Activated CD4-positive, alpha-beta T cell treated with anti-CD3 and anti-CD28 coated beads, Interleukin-2, Interleukin-4, amounts not matched to agents 100 ng/mL and 50 ng/mL, durations not matched to agents 16 hours and 8 hours (primary cell): ENCODE results near the gene MAN1C1.

Experiments
- DNase-seq: peaks from one replicate; pipeline ENCODE4 v3.0.0-alpha.2; 2020; ENCODE audit warnings: low spot score

Gene MAN1C1

DNA sequence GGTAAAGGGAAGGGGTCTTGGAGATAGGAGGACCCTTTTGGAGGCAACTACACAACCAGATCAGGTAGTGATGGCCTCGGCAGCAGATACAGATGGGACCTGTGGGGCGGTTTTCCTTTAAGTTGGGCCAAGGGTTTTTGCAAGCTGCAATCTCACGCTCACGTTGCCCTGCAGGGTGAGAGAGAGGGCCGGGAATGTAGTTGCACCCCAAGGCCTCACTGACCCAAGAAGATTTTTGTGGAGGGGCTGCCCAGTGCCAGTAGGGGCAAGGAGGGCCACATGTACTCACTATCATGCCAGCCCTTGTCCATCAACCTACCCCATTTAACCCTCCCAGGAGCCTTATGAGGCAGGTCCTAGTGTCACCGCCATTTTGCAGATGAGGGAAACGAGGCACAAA, 125.7 kb downstream of the MAN1C1 start:
- DNase-seq = no peak

DNA sequence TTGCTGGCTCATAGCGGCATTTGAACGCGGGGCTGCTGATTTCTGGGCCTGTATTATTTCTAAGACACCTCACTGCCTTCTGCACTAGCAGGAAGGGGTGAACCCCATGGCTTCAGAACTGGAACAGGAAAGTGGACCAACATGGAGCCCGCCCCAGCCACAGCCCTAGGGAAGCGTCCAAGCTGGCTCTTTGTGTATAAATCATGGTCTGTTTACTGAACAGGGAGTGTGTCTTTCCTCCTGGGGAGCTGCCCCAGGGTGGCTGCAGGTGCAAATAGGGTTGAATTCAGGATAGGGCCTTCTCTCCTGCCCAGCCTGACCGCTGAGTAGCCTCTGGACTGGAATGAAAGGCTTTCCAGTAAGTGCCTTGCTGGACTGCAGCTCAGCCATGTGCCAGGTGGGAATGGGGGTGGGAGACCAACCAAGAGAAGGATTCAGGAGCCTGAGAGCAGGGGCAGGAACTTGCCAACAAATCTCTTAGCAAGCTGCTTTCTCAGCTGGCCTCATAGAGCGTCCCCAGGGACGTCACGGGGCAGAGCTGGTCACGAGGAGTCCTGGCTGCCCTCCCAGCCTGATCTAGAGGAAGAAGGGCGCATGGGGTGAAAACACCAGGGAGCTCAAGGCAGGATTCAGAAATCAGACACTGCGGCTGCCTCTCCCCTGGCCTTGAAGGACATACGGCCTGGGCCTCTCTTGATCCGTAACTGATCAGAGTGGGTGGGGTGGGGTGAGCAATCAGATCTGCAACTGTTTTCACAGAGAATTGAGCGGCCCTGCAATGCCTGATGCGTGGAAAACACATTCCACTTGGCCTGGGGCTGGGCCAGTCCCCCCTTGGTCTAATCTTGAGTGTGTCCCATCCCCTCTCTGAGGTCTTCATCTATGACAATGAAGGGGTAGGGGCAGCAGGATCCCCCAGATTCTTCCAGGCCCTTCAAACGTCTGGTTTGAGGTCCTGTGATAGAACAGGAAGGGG, 126.9 kb downstream of the MAN1C1 start:
- no peak for DNase-seq

DNA sequence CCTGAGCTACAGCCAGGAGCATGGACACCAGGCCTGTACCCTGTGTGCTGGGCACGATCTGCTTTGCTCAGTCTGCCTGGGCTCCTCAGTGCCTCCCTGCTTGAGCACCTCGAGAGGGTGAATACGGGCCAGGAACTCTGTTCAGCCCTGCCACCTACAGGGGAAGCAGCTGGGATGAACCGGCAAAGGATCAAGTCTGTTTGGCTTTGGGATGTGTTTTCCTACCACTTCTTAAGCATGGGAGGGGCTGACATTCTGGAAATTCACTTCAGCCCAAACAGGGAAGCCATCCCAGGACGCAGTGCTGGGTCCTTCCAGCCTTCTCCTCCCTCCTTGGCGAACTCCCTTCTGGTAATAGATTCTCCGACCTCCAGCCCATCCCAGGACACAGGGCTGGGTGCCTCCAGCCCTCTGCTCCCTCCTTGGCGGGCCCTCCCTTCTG, 127.6 kb downstream of the MAN1C1 start:
- DNase-seq = no peak

DNA sequence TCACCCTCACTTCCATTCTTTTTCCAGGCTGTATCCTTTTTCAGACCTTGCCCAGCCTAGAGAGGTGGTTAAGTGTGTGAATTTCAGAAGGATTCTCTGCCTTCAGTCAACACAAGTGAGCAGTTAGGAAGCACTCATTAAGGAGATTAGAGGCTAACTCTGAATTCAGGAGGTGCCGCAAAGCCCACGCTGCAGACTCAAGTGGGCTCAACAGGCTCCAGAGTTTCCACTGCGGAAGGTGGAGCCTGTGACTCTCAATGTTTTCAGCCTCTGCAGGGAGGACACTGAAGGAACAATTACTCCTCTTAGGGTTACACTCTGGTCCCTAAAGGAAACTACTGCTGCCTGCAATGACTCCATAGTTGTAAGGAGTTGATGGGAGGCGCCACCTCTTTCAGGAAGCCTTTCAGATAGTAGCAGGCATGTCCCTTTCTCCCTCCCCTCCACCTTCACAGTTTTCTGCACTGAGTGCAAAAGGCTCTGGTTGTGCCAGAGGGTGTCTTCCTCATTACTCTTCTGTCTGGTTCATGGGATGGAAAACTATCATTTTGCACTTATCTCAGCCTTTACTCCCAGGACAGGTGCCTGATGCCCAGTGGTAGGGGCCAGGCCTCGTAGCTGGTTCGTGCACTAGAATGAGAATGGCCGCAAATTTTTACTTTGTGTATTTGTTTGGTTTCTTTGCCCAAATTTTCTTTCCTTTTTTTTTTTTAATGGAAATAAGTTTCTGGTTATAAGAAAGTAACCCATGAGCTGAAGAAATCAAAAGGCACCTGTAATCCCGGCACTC, 128.2 kb downstream of the MAN1C1 start:
- DNase-seq = no peak

DNA sequence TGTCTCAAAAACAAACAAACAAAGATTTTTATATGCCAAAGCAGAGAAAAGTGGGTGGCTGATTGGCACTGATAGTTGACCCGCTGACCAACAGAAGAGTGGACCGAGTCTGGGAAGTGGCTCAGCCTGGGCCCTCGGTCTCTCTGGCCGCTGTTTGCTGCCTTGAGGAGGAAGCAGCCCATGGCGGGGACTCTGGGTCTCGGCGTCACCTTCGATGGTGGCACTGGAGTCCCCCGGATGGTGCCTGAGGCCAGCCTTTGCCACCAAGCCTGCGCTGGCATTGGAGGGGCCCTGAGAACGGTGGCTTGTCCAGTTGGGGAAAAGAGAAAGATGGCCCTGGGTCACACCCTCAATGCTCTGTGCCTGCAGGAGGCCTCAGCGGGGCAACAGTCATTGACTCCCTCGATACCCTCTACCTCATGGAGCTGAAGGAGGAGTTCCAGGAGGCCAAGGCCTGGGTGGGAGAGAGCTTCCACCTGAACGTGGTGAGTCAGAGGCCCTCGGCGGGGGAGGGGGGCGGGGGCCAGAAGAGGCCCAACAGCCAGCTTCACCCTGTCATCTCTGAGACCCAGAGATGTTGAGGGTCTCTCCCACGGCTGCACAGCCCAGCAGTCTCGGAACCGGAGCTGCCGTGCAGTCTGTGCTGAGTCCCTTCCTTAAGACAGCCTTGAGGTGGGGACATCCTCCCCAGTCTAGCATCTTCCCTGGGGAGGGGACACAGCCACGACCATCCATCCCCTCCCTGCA, 129.9 kb downstream of the MAN1C1 start:
- DNase-seq = no peak

DNA sequence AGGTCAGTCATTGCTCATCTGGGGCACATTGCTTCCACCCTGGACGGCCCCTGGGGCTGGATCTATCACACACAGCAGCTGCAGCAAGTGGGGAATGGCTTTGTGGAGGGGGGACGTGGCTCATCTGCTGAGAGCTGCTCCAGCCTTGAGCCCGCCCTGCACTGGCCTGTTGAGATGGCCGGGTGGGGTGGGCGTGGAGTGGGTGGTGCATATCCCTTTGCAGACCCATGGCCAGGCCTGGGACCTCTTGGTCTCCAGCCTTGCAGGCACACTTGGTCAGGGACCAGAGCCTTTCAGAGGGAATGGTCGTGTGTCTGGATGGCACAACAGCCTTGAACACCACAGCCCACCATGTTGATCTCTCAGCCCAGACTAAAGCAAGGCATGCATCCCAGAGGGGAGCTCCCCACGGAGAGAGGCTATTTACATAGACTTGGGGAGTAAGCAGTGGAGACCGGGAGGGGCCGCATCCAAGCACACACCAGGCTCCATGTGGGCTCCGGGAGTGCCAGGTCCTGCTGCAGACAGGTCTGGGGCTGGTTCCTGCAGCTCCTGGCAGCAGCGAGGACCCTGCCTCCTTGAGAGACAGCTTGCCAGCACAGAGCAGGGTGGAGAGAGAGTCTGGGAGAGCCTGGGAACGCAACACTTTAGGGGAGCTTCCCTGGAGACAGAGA, 130.6 kb downstream of the MAN1C1 start:
- DNase-seq = no peak

DNA sequence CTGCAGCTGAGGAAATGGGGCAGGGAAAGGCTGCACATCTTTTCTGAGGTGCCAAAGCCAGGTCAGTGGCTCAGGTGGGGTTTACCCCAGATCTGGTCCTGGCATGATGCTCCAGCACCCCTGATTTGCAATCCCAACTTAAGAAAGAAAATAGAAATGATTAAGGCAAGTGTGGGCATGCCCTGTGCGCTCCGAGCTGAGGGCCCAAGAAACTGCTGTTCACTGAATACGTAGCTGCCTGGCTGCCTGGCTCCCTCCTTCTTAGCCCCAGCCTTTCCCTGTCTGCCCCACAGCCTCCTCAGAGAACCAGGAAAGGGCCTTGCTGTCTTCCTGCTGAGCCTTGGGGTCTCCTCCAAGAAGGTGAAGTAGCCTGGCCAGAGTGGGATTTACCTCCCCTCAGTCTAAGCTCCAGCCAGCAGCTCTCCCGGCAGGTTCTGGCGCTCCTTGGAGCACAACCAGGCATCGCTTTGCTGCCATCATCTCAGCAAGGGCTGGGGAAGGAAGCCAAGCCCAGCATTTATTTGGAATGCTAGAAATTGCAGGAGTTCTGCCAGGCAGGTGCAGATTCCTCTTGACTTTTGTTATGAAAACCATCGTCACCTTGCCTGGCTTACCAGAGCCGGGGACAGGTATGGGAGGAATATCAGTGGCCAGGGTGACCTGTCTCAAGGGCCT, 132.1 kb downstream of the MAN1C1 start:
- DNase-seq = no peak

DNA sequence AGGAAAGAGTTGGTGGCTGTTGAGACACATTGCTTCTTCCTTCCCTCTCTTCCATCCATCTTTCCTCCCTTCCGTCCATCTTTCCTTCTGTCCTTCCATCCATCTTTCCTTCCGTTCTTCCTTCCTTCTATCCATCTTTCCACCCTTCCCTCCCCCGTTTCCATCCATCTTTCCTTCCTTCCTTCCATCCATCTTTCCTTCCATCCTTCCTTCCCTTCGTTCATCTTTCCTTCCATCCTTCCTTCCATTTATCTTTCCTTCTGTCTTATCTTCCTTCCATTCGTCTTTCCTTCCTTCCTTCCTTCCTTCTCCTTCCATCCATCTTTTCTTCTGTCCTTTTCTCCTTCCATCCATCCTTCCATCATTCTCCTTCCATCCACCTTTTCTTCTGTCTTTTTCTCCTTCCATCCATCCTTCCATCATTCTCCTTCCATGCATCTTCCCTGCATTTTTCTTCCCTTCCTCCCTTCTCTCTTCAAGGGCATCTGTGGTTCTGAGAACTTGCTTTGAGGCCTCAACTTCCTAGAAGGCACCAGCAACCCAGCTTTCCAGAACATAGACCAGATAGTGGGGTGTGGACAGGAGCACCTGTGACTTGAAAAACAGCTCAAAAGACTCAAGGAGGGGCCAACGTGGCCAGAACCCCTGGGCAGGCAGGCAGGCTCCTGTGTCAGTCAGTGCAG, 134.5 kb downstream of the MAN1C1 start:
- no peak for DNase-seq

DNA sequence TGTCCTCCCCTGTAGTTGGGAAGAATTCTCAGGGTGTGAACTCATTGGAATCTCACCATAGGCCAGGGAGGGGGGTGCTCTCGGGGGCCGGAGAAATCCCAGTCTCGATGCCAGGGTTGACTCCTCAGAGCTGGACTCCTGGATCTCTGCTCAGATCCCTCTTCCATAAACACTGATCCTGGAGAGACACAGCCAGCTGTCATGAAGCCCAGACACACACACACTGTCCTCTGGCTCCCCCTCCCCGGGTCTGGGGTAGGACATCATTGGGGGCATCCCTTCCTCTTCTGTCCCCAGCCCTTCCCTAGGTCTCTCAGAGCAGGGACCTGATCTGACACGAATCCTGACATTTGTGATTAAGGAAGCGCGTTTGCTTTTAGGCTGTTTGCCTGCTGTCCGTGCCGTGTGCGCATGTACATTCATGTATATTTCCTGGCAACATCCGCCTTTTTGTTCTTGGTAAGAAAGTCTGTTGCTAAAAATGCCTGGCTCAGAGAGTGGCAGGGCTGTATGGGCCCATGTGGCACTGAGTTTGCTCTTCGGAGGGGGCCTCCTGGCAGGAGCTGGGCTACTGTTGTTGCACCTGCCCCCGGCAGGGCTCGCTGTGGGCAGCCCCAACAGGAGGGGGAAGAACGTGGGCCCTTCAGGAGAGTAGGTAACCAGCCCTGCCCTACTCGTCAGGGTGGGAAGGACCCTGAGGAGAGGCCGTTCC, 138.0 kb downstream of the MAN1C1 start:
- no peak for DNase-seq

DNA sequence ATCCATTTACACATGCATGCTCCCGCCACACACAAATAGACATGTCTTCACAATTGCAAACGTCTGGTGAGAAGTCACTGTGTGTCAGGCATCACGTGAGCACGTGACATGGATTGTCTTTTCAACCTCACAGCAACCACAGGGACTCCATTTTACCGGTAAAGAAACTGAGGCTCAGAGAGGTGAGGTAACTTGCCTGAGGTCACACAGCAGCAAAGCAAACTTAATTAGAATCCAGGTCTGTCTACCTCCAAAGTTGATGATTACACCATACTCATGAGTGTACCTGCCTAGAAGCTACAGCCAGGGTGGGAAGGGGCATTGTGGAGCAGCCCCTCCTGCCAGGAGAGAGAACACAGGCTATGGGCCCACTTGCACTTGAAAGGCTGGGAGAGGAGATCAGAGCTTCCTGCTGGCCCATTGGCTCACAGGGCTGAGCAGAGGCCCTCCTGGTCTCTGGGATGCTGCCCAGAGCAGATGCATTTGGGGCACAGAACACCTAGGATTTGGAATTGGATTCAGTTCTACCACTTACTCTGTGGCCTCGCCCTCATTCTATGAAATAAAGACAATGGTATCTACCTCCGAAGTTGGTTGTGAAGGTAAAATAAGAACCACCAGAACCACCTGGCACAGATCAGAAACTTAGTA, 139.0 kb downstream of the MAN1C1 start:
- no peak for DNase-seq

DNA sequence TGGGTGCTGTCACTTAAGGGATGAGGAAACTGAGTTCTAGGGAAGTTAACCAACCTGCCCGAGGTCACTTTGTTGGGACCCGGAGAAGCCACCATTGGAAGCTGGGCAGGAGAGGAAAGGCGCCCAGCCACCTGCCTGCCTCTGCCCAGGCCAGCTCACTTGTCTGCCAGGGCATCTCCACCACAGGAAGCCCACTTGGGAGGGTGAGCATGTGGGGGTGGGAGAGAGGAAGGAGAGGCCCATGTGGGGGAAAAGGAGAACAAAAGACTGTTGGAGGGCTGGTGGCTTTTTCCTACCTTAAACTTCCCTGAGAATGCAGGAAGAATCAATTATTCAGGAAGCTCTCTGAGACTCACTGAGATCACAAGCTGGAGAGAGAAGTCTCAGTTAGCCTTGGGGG, 139.6 kb downstream of the MAN1C1 start:
- no peak for DNase-seq

DNA sequence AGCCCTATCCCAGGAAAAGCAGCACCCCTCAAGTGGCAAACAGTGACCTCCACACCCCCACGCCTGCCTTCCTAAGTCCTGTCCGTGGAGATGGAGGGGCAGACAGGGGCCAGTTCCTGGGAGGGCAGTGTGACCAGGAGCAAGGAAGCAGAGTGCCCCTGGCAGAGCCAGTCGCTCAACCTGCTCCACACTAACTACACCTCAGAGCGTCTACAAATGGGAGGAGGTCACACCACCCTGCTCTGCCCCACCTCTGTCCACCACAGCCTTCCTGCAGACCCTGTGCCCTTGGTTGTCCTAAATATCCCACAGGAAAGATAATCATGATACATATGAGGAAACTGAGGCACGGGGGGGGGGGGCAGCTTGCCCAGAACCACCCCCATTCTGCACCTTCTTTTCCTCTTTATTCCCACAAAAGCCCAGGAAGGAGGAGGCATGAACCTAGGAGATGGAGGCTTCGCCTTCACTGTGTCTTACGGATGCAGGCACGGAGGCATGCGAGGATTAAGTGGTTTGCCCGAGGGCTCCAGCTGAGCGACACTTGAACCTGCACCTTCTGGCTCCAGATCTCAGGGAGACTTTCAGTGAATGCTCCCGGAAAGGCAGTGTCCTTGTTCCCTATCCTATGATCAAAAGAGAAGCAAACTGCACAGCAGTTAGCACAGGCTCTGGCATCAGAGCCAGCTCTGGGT, 140.7 kb downstream of the MAN1C1 start:
- no peak for DNase-seq

DNA sequence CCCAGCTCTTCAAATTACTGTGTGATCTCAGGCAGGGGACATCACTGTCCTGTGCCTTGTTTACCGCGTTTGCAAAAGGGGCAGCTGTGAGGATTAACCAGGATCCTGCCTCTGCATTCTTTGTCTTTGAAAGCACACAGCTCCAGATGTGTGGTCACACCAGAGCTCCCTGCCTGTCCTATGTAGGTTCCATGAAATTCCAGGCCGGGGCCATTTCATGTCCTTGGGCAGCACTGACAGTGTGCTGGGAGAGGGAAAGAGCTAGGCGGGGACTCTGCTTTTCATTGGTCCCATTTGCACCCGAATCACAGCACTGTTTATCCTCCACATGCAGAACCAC, 141.2 kb downstream of the MAN1C1 start:
- no peak for DNase-seq

DNA sequence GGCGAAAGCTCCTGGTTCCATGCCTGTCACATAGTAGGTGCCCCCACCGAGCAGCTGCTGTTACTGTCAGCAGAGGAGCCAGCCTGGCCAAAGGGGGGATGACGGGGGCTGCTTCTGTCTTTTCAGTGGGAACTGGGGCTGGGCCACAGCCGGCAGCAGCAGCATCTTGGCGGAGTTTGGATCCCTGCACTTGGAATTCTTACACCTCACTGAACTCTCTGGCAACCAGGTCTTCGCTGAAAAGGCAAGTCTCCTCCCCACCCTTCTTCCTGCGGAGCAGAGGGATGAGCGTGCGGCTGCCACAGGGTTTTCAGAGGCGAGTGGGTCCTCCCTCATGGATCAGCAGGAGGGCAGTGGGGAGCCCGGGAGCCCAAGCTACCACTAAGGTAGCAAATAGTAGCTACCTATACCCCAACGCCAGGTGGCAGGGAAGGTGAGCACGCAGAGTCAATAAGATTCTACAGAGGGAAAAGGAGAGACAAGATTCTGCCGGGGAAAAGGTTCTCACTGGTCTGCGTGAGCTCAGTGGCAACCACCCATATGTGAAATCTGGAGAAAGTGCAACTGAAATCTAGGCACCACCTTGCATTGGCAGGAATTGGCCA, 142.0 kb downstream of the MAN1C1 start:
- no peak for DNase-seq

DNA sequence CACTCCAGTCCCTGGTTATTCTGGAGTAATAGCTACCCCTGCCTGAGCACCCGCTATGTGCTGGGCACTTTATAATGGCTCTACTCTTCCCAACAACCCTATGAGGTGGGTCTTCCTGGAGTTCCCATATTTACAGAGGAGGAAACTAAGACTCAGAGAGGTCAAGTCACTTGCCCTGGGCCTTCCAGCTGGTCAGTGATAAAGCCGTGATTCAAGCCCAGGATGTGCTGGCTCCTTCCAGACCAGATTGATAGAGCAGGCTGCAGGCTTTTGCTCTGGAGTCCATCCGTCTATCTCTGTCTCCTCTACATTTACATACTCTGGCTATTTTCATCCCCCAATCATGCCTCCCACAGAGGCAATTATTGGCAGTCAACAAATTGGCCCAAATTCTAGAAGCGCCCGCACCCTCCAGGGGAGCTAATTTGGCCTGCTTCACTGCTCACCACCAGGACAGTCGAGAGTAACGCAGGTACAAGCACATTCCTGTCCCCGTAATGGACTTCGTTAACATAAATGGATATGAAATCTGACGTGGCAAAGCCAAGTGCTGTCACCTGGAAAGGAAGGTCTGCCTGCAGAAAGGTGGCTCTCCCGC, 143.6 kb downstream of the MAN1C1 start:
- DNase-seq = no peak

DNA sequence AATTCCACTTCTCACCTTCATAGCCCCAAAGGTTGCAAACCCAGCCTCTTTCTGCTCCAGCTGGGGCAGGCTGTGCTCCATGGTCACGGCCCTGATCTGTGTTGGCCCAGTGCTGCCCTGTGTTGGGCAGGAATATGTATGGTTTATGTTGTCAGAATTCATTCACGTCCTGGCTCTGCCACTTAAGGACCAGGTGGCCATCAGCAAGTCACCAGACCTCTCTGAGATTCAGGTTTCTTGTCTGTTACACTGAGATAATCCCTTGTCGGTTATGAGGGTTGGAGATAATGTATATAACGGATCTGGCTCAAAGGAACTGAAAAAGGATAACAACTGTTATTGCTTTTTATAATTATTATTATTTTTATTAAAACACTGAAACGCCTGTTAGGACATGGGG, 144.3 kb downstream of the MAN1C1 start:
- no peak for DNase-seq

DNA sequence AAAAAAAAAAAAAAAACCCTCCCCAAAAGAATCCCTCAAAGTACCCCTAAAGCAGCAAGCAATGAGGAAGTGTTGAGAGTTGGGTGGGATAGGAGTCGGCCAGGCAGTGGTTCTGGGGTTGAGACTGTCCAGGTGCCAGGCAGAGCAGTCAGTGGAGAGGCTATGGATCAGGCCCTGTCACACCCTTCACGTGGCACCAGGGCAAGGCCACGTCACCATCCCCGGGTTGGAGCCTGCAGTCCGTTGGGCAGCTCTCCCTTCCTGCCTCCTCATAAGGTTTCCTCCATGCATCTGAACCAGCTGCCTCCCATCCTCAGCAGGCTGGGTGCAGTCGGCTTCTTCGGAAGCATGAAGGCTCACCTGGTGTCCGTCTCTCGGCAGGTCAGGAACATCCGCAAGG, 146.9 kb downstream of the MAN1C1 start:
- DNase-seq = no peak
